Lower lobe of right lung (tissue), 2 donors: ENCODE data around the gene PITX2. TPM values are rescaled to one million over a fixed set of nuclear protein-coding genes. Genes with fewer than 3 reads are reported as not detected.

Experiments
- ATAC-seq, 2 donors: fragments of 200-7000 bp; cut with Tn5 transposase; one replicate each; pipeline ENCODE4 v1.9.1; 2020 to 2022; ENCODE audit warnings: mild to moderate bottlenecking in 2 of 2, moderate library complexity in 2 of 2
- DNase-seq: peaks from one replicate; pipeline ENCODE4 v3.0.0-alpha.2; 2020
- H3K27ac ChIP-seq: fragments of 200-600 bp; one replicate; pipeline ENCODE4 v1.8.0; 2022
- H3K27me3 ChIP-seq: fragments of 200-600 bp; one replicate; pipeline ENCODE4 v1.8.0; 2022; ENCODE audit warnings: low read depth
- H3K36me3 ChIP-seq: fragments of 200-600 bp; one replicate; pipeline ENCODE4 v1.8.0; 2022; ENCODE audit warnings: mild to moderate bottlenecking
- H3K4me1 ChIP-seq: fragments of 200-600 bp; one replicate; pipeline ENCODE4 v1.8.0; 2022
- H3K4me3 ChIP-seq: fragments of 200-600 bp; one replicate; pipeline ENCODE4 v1.8.0; 2022; ENCODE audit warnings: mild to moderate bottlenecking
- H3K9me3 ChIP-seq: fragments of 200-600 bp; one replicate; pipeline ENCODE4 v1.8.0; 2022
- intact Hi-C: fragments of 100-400 bp; cut with DNase I; formaldehyde crosslinking; loops from one replicate; pipeline ENCODE4 v1.11.0; 2022
- total RNA-seq: library from RNA; stranded (reverse); fragmentation: NEBNext Ultra II Directional; extraction: Animal tissue kit (Norgen Biotek cat#: 25700); gene quantifications from one replicate; pipeline ENCODE4 v1.2.1, GENCODE V29; 2021
- TF ChIP-seq, protein P1 (sequence below): fragments of 200-600 bp; IDR thresholded peaks from one replicate; pipeline ENCODE4 v1.8.0; 2022; ENCODE audit warnings: antibody characterized with exemption, mild to moderate bottlenecking
- donor health status: DM: no; HTN: yes; CAD: no; lungs with severe emphysema.

Gene PITX2
- total RNA-seq, 1 donor from 2014 or later, result not detected

DNA sequence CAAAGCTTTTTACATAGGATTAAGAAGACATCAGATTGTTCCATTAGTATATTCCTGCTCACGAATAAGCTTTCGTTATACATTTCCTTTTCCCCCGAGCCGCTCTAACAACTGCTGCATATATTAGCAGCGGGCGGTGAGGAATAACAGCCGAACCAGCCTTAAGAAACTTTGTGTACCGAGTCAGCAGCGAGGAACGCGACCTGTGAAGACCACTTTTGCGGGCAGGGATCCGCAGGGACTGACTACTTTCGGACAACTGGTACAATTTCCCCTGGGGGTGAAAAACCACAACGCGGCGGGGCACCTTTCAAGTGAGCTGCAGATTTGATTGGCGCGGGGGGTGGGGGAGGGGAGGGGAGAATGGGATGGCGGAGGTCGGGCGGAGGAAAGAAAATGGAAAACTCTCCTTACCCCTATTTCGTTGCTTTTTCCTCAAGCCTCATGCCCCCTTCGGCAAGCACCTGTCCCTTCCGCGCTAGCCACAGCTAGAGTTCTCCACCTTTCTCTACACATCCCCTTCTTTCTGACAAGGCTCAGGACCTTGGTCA lies 5.9 kb upstream of the PITX2 start:
- Histone ChIP-seq H3K27me3 (peaks cover 98% of the 10 kb centered on the region), H3K9me3 (no peaks in the 10 kb centered on the region), H3K36me3 (no peaks in the 10 kb centered on the region), H3K4me1 (peaks cover 16% of the 10 kb centered on the region), H3K27ac (no peak overlapping the region), H3K4me3 (no peak overlapping the region)
- no peak for ATAC-seq
- intact Hi-C loops, result no loop called here
- TF ChIP-seq, protein P1, sequence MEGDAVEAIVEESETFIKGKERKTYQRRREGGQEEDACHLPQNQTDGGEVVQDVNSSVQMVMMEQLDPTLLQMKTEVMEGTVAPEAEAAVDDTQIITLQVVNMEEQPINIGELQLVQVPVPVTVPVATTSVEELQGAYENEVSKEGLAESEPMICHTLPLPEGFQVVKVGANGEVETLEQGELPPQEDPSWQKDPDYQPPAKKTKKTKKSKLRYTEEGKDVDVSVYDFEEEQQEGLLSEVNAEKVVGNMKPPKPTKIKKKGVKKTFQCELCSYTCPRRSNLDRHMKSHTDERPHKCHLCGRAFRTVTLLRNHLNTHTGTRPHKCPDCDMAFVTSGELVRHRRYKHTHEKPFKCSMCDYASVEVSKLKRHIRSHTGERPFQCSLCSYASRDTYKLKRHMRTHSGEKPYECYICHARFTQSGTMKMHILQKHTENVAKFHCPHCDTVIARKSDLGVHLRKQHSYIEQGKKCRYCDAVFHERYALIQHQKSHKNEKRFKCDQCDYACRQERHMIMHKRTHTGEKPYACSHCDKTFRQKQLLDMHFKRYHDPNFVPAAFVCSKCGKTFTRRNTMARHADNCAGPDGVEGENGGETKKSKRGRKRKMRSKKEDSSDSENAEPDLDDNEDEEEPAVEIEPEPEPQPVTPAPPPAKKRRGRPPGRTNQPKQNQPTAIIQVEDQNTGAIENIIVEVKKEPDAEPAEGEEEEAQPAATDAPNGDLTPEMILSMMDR, result no peak
- no peak for DNase-seq

- no peak overlapping the region for H3K27ac ChIP-seq
- TF ChIP-seq, protein P1, result no peak
- DNase-seq, result no peak
- H3K4me1 ChIP-seq, result peaks cover 18% of the 10 kb centered on the region
- intact Hi-C loops, result no loop called here
- no peaks in the 10 kb centered on the region for H3K36me3 ChIP-seq
- H3K4me3 ChIP-seq, result no peak overlapping the region
- H3K9me3 ChIP-seq, result no peaks in the 10 kb centered on the region
- peaks cover 98% of the 10 kb centered on the region for H3K27me3 ChIP-seq
- ATAC-seq, result no peak
Measured at GRCh38 chr4:110627977-110628662, 5.2 kb upstream of the PITX2 start.

- intact Hi-C loops, result no loop called here
- H3K9me3 ChIP-seq, result no peaks in the 10 kb centered on the region
- H3K36me3 ChIP-seq, result no peaks in the 10 kb centered on the region
- TF ChIP-seq, protein P1, result no peak
- no peak overlapping the region for H3K4me3 ChIP-seq
- no peak overlapping the region for H3K27ac ChIP-seq
- ATAC-seq (no peak), DNase-seq (no peak)
- peaks cover 20% of the 10 kb centered on the region for H3K4me1 ChIP-seq
- peaks cover 98% of the 10 kb centered on the region for H3K27me3 ChIP-seq
Measured at GRCh38 chr4:110626532-110627153, 3.8 kb upstream of the PITX2 start.

GRCh38 chr4:110625576-110626257 lies 2.8 kb upstream of the PITX2 start:
- ATAC-seq, result no peak
- Histone ChIP-seq H3K9me3 (no peaks in the 10 kb centered on the region), H3K27ac (no peak overlapping the region), H3K36me3 (no peaks in the 10 kb centered on the region), H3K4me3 (no peak overlapping the region), H3K27me3 (peaks cover 99% of the 10 kb centered on the region), H3K4me1 (peaks cover 26% of the 10 kb centered on the region)
- TF ChIP-seq, protein P1, result no peak
- DNase-seq, result no peak
- intact Hi-C loops, result no loop called here

- Histone ChIP-seq H3K27ac (no peak overlapping the region), H3K4me3 (no peak overlapping the region), H3K9me3 (no peaks in the 10 kb centered on the region), H3K27me3 (peaks cover 99% of the 10 kb centered on the region), H3K4me1 (peaks cover 28% of the 10 kb centered on the region), H3K36me3 (no peaks in the 10 kb centered on the region)
- DNase-seq (no peak), ATAC-seq (no peak)
- TF ChIP-seq, protein P1, result no peak
- intact Hi-C loops, result no loop called here
Measured at GRCh38 chr4:110624904-110625494, 2.1 kb upstream of the PITX2 start.
